ENCODE results near the gene UNC13B. TPM values are rescaled to one million over a fixed set of nuclear protein-coding genes. Genes with fewer than 3 reads are reported as not detected.

Gene UNC13B
- total RNA-seq, 1 experiment from 2014 or later: 48.2 TPM

DNA sequence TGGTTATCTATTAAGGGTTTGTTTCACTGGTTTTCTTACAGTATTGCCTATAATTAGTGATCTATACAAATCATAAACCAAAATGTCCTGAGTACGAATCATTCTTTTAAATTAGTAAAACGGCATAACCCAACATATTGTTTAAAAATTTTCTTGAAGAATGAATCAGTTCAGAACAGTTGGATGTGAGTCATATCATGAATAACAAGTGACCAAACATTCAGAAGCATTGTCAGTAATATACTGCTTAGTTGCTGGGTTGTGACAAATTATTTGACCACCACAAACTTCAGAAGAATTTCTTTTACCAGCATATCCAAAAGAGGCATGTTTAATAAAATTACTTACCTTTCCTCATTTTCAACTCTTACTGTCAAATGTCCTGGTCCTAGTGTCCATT lies 111.2 kb downstream of the UNC13B start:
- Histone ChIP-seq H3K79me2 (ENCODE audit: insufficient read depth, low read length) (no peaks in the 10 kb centered on the region), H4K8ac (replicated peaks; ENCODE audit: insufficient read length, low read depth, low read length) (no peak overlapping the region), H3K4me2 (ENCODE audit: insufficient read depth, insufficient read length, low read length) (no peak overlapping the region), H3K23ac (ENCODE audit: insufficient read length, low read depth, low read length) (no peak overlapping the region), H2BK120ac (ENCODE audit: low read depth, low read length, poor library complexity, severe bottlenecking) (no peak overlapping the region), H3K23me2 (ENCODE audit: insufficient read length, low read depth, low read length, poor library complexity, severe bottlenecking) (no peaks in the 10 kb centered on the region), H2BK12ac (ENCODE audit: insufficient read length, low read depth, low read length) (no peak overlapping the region), H3K27me3 (ENCODE audit: insufficient read depth, low read length) (no peaks in the 10 kb centered on the region), H4K91ac (ENCODE audit: insufficient read length, low read depth, low read length) (no peak overlapping the region), H2AFZ (ENCODE audit: low read length) (no peak overlapping the region), H4K20me1 (ENCODE audit: control insufficient read depth, insufficient read depth, insufficient read length) (no peaks in the 10 kb centered on the region), H4K5ac (ENCODE audit: insufficient read length, low read depth, low read length) (no peak overlapping the region), H3K79me1 (ENCODE audit: insufficient read depth, low read depth, low read length, poor library complexity, severe bottlenecking) (no peaks in the 10 kb centered on the region), H3K9ac (ENCODE audit: extremely low read depth, insufficient read length, low read length) (no peak overlapping the region), H3K9me3 (ENCODE audit: control insufficient read depth, low read depth, low read length) (no peaks in the 10 kb centered on the region), H3K4ac (ENCODE audit: low read depth, low read length) (no peak overlapping the region), H3K56ac (ENCODE audit: insufficient read length, low read depth, low read length) (no peak overlapping the region), H2BK5ac (ENCODE audit: insufficient read length, low read length) (no peak overlapping the region), H3K14ac (ENCODE audit: insufficient read depth, low read length) (no peak overlapping the region), H3K27ac (ENCODE audit: insufficient read length, low read depth, low read length) (no peak overlapping the region), H2BK15ac (ENCODE audit: low read depth, low read length) (no peak overlapping the region), H2AK5ac (ENCODE audit: insufficient read length, low read length) (no peak overlapping the region), H3K4me1 (ENCODE audit: insufficient read depth, low read length) (0 out of 2 replicates have a peak, but pooled peaks cover 3% of the 10 kb centered on the region), H3K18ac (ENCODE audit: insufficient read length, low read depth, low read length) (no peak overlapping the region), H2BK20ac (ENCODE audit: low read depth, low read length, poor library complexity, severe bottlenecking) (no peak overlapping the region), H3T11ph (ENCODE audit: low read length) (no peak overlapping the region)
- TF ChIP-seq, protein P1, sequence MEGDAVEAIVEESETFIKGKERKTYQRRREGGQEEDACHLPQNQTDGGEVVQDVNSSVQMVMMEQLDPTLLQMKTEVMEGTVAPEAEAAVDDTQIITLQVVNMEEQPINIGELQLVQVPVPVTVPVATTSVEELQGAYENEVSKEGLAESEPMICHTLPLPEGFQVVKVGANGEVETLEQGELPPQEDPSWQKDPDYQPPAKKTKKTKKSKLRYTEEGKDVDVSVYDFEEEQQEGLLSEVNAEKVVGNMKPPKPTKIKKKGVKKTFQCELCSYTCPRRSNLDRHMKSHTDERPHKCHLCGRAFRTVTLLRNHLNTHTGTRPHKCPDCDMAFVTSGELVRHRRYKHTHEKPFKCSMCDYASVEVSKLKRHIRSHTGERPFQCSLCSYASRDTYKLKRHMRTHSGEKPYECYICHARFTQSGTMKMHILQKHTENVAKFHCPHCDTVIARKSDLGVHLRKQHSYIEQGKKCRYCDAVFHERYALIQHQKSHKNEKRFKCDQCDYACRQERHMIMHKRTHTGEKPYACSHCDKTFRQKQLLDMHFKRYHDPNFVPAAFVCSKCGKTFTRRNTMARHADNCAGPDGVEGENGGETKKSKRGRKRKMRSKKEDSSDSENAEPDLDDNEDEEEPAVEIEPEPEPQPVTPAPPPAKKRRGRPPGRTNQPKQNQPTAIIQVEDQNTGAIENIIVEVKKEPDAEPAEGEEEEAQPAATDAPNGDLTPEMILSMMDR (conservative IDR thresholded peaks at IDR 0.05): no peak
- Mint-ChIP-seq H3K27ac (no peak overlapping the region), H3K4me1 (peaks cover 10 to 13% of the 10 kb centered on the region in 2 experiments), H3K36me3 (ENCODE audit: insufficient read depth in 1 of 3, low read depth in 3 of 3) (no peaks in the 10 kb centered on the region), H3K27me3 (ENCODE audit: low read depth) (no peaks in the 10 kb centered on the region), H3K4me3 (no peak overlapping the region), H3K9me3 (no peaks in the 10 kb centered on the region)
- WGBS (ENCODE audit: extremely low coverage, insufficient read length, low lambda C conversion rate): no CpG with 5 or more reads among the region's 2 CpGs
- no peak for DNase-seq
